Upper lobe of left lung (tissue), 6 donors: Measurements from ENCODE around the gene STIM2. TPM values are rescaled to one million over a fixed set of nuclear protein-coding genes. Genes with fewer than 3 reads are reported as not detected.

ENCODE experiments used
- ATAC-seq, 2 donors: fragments of 200-7000 bp; cut with Tn5 transposase; one replicate each; pipeline ENCODE4 v1.9.1; 2022; ENCODE audit warnings: mild to moderate bottlenecking in 2 of 2, moderate library complexity in 2 of 2; ENCODE audit not compliant: low FRiP score in 2 of 2
- DNase-seq, 2 donors: peaks; one replicate each; pipeline ENCODE4 v3.0.0-alpha.2; 2019 to 2020
- H3K27ac ChIP-seq, 4 donors: fragments of 200-600 bp; sonication (generic); one replicate each; pipeline ENCODE4 v1.5.1; 2016 to 2019
- H3K27me3 ChIP-seq, 4 donors: fragments of 200-600 bp; sonication (generic); one replicate each; pipeline ENCODE4 v1.5.1; 2017 to 2019
- H3K36me3 ChIP-seq, 4 donors: fragments of 200-600 bp; sonication (generic); one replicate each; pipeline ENCODE4 v1.5.1; 2016 to 2019
- H3K4me1 ChIP-seq, 4 donors: fragments of 200-600 bp; sonication (generic); one replicate each; pipeline ENCODE4 v1.5.1; 2018 to 2019
- H3K4me3 ChIP-seq, 4 donors: fragments of 200-600 bp; sonication (generic); one replicate each; pipeline ENCODE4 v1.5.1; 2017 to 2019; ENCODE audit warnings: mild to moderate bottlenecking in 2 of 4, moderate library complexity in 1 of 4
- H3K9me3 ChIP-seq, 4 donors: fragments of 200-600 bp; sonication (generic); one replicate each; pipeline ENCODE4 v1.5.1; 2018 to 2019
- CTCF ChIP-seq, 6 experiments: fragments of 450-650 bp in 4 of 6; fragments of 200-600 bp in 2 of 6; sonication (generic) in 2 of 6; IDR thresholded peaks; one replicate each; pipeline ENCODE4 v1.5.1; 2016 to 2019; ENCODE audit warnings: antibody characterized with exemption in 6 of 6
- EP300 ChIP-seq, 4 donors: sonication (generic); formaldehyde crosslinking; IDR thresholded peaks; one replicate each; pipeline ENCODE4 v1.5.1; 2017; ENCODE audit warnings: antibody characterized with exemption in 4 of 4, control low read depth in 2 of 4
- POLR2A ChIP-seq, 4 donors: fragments of 450-650 bp; IDR thresholded peaks; one replicate each; pipeline ENCODE4 v1.5.1; 2016 to 2017; ENCODE audit warnings: antibody characterized with exemption in 4 of 4, mild to moderate bottlenecking in 2 of 4
- POLR2AphosphoS5 ChIP-seq, 2 donors: sonication (generic); formaldehyde crosslinking; IDR thresholded peaks; one replicate each; pipeline ENCODE4 v1.5.1; 2017; ENCODE audit warnings: antibody characterized with exemption in 2 of 2
- WGBS, 2 donors: methylation state at CpG; one replicate each; pipeline ENCODE4 v1.1.5; 2017 to 2018; 5-methylcytosine and 5-hydroxymethylcytosine counted together
- total RNA-seq, 6 donors: library from RNA; depleted of rRNA in 4 of 6; stranded (reverse); fragments of >200 nt in 4 of 6; gene quantifications; one replicate each; pipeline versions ENCODE4 v1.1.0 to v1.2.1, GENCODE V29; 2016 to 2021
- donor health status: DM: no; HTN: no; CAD: no; lungs with moderate emphysema.
- donor health status: DM: no; HTN: yes; CAD: no; lungs with severe emphysema.

Gene STIM2
- total RNA-seq, 6 donors from 2014 or later = 21.6 to 54.3 (median 37.8) TPM

GRCh38 chr4:26955241-26955640, 94.6 kb downstream of the STIM2 start:
- Histone ChIP-seq H3K27ac (no peak overlapping the region), H3K4me3 (no peak overlapping the region), H3K27me3 (no peaks in the 10 kb centered on the region), H3K36me3 (peaks cover 0 to 5% (median 0%) of the 10 kb centered on the region in 4 donors), H3K9me3 (peaks cover 0 to 4% (median 0%) of the 10 kb centered on the region in 4 donors), H3K4me1 (peaks cover 0 to 3% (median 0%) of the 10 kb centered on the region in 4 donors)
- DNase-seq (no peak), ATAC-seq (no peak)
- TF ChIP-seq POLR2AphosphoS5 (IDR thresholded peaks at IDR 0.05) (no peak), EP300 (IDR thresholded peaks at IDR 0.05) (no peak), CTCF (IDR thresholded peaks at IDR 0.05) (no peak), POLR2A (IDR thresholded peaks at IDR 0.05) (no peak)
- WGBS, 2 donors = 0% methylated on average over 2 of the region's 2 CpGs

GRCh38 chr4:26958925-26959653, 98.4 kb downstream of the STIM2 start:
- 85 to 92% methylated on average over 4 of the region's 4 CpGs for whole genome bisulfite sequencing, 2 donors
- Histone ChIP-seq H3K36me3 (peaks cover 0 to 9% (median 0%) of the 10 kb centered on the region in 4 donors), H3K27me3 (no peaks in the 10 kb centered on the region)

DNA sequence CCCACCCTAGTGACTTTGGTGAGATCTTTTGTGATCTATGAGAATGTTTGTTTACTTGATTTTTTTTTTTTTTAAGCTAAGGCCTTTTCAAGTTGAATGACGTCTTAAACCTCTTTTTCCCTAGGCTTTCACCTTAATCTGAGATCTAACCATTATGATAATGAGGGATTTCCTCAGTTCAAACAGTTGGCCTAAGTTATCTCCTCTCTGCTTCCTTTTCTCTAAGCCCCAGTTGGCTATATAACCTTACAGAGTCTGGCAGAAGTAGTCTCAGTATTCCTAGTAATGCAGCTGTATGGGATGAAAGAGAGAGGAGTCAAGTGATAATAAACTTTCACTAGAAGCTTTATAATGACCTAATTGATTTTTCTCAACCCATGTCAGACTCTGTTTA, 99.0 kb downstream of the STIM2 start:
- no peaks in the 10 kb centered on the region for H3K27me3 ChIP-seq
- ATAC-seq (no peak), DNase-seq (no peak)
- peaks cover 0 to 3% (median 0%) of the 10 kb centered on the region in 4 donors for H3K4me1 ChIP-seq
- 62 to 71% methylated on average over 1 of the region's 1 CpG for WGBS, 2 donors
- H3K36me3 ChIP-seq = peaks cover 0 to 9% (median 0%) of the 10 kb centered on the region in 4 donors
- H3K9me3 ChIP-seq = no peaks in the 10 kb centered on the region
- H3K27ac ChIP-seq = no peak overlapping the region
- TF ChIP-seq CTCF (IDR thresholded peaks at IDR 0.05) (no peak), POLR2A (IDR thresholded peaks at IDR 0.05) (no peak), EP300 (IDR thresholded peaks at IDR 0.05) (no peak)
- no peak overlapping the region for H3K4me3 ChIP-seq

More at GRCh38 chr4:26958925-26959653, 98.4 kb downstream of the STIM2 start:
- ATAC-seq (no peak), DNase-seq (no peak)
- no peaks in the 10 kb centered on the region for H3K9me3 ChIP-seq
- peaks cover 0 to 3% (median 0%) of the 10 kb centered on the region in 4 donors for H3K4me1 ChIP-seq
- no peak for TF ChIP-seq CTCF (IDR thresholded peaks at IDR 0.05)
- no peak for TF ChIP-seq POLR2AphosphoS5 (IDR thresholded peaks at IDR 0.05)
- TF ChIP-seq EP300 (IDR thresholded peaks at IDR 0.05) = no peak
- TF ChIP-seq POLR2A (IDR thresholded peaks at IDR 0.05) = no peak
- H3K4me3 ChIP-seq = no peak overlapping the region
- H3K27ac ChIP-seq = no peak overlapping the region

GRCh38 chr4:26962720-26963119, 102.1 kb downstream of the STIM2 start:
- TF ChIP-seq POLR2A (IDR thresholded peaks at IDR 0.05) = no peak
- no peak for TF ChIP-seq EP300 (IDR thresholded peaks at IDR 0.05)
- no peak for TF ChIP-seq CTCF (IDR thresholded peaks at IDR 0.05)
- no peak for TF ChIP-seq POLR2AphosphoS5 (IDR thresholded peaks at IDR 0.05)
- H3K4me1 ChIP-seq = peaks cover 0 to 4% (median 0%) of the 10 kb centered on the region in 4 donors
- peaks cover 0 to 9% (median 0%) of the 10 kb centered on the region in 4 donors for H3K36me3 ChIP-seq
- H3K4me3 ChIP-seq = no peak overlapping the region
- no peak overlapping the region for H3K27ac ChIP-seq
- DNase-seq = no peak
- H3K9me3 ChIP-seq = no peaks in the 10 kb centered on the region
- H3K27me3 ChIP-seq = no peaks in the 10 kb centered on the region
- ATAC-seq = no peak

DNA sequence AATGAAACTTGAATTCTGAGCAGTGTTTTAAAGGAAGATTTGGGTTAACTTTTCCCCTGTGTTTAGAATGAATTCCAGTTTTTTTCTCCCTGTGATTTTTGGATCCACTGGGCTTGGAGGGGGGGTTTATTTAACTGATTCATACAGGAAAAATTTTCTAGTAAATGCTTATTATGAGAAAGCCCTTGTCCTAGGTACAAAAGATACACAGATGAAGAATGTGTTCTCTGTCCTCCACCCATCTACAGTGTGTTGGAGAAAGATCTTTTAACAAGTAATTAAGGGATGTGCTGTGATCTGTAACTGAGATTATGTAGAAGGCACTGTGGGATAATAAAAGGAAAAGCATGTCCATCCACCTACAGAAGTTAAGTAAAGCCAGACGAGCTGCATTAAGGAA, 103.9 kb downstream of the STIM2 start:
- Histone ChIP-seq H3K27ac (no peak overlapping the region), H3K9me3 (no peaks in the 10 kb centered on the region), H3K27me3 (no peaks in the 10 kb centered on the region), H3K36me3 (peaks cover 0 to 3% (median 0%) of the 10 kb centered on the region in 4 donors), H3K4me1 (peaks cover 0 to 4% (median 0%) of the 10 kb centered on the region in 4 donors), H3K4me3 (no peak overlapping the region)
- DNase-seq (no peak), ATAC-seq (no peak)
- 67% methylated on average over 1 of the region's 1 CpG for WGBS, 2 donors
- no peak for TF ChIP-seq POLR2AphosphoS5 (IDR thresholded peaks at IDR 0.05)
- TF ChIP-seq POLR2A (IDR thresholded peaks at IDR 0.05) = no peak
- no peak for TF ChIP-seq CTCF (IDR thresholded peaks at IDR 0.05)
- TF ChIP-seq EP300 (IDR thresholded peaks at IDR 0.05) = no peak
